ENCODE measurements around the gene CPXM2.

The CPXM2 gene

GRCh38 chr10:123863183-123863575, 28.4 kb downstream of the CPXM2 start:
- H3K4me3 ChIP-seq = no peak overlapping the region
- H3K27ac ChIP-seq = no peak overlapping the region
- H3K36me3 ChIP-seq = no peaks in the 10 kb centered on the region
- H3K9me3 ChIP-seq = no peaks in the 10 kb centered on the region
- H3K27me3 ChIP-seq = no peaks in the 10 kb centered on the region
- H3K9ac ChIP-seq = no peak overlapping the region
- TF ChIP-seq Cebpa-rat (IDR thresholded peaks at IDR 0.05) = no peak
- no peaks in the 10 kb centered on the region for H4K20me1 ChIP-seq
- H3K4me2 ChIP-seq = no peak overlapping the region
- H3K4me1 ChIP-seq = peaks cover 44% of the 10 kb centered on the region

GRCh38 chr10:123862421-123863182, 29.0 kb downstream of the CPXM2 start:
- H3K9ac ChIP-seq = no peak overlapping the region
- no peaks in the 10 kb centered on the region for H3K9me3 ChIP-seq
- peaks cover 50% of the 10 kb centered on the region for H3K4me1 ChIP-seq
- H3K36me3 ChIP-seq = no peaks in the 10 kb centered on the region
- no peaks in the 10 kb centered on the region for H3K27me3 ChIP-seq
- H3K27ac ChIP-seq = no peak overlapping the region
- no peaks in the 10 kb centered on the region for H4K20me1 ChIP-seq
- H3K4me3 ChIP-seq = no peak overlapping the region
- H3K4me2 ChIP-seq = no peak overlapping the region
- TF ChIP-seq Cebpa-rat (IDR thresholded peaks at IDR 0.05) = no peak

- TF ChIP-seq Cebpa-rat (IDR thresholded peaks at IDR 0.05) = no peak
- no peak overlapping the region for H3K27ac ChIP-seq
- H3K4me1 ChIP-seq = peaks cover 61% of the 10 kb centered on the region
- H3K9me3 ChIP-seq = no peaks in the 10 kb centered on the region
- no peaks in the 10 kb centered on the region for H3K36me3 ChIP-seq
- no peak overlapping the region for H3K4me3 ChIP-seq
- H3K4me2 ChIP-seq = no peak overlapping the region
- H3K27me3 ChIP-seq = no peaks in the 10 kb centered on the region
- H4K20me1 ChIP-seq = no peaks in the 10 kb centered on the region
- no peak overlapping the region for H3K9ac ChIP-seq
These were observed 30.8 kb downstream of the CPXM2 start for GRCh38 chr10:123860856-123861255.

GRCh38 chr10:123860209-123860608, 31.4 kb downstream of the CPXM2 start:
- Histone ChIP-seq H4K20me1 (no peaks in the 10 kb centered on the region), H3K27me3 (no peaks in the 10 kb centered on the region), H3K36me3 (no peaks in the 10 kb centered on the region), H3K9me3 (no peaks in the 10 kb centered on the region), H3K4me3 (no peak overlapping the region), H3K27ac (no peak overlapping the region), H3K4me1 (peaks cover 61% of the 10 kb centered on the region), H3K4me2 (peak overlapping the region; percentile 71), H3K9ac (no peak overlapping the region)
- TF ChIP-seq Cebpa-rat (IDR thresholded peaks at IDR 0.05) = no peak

GRCh38 chr10:123859653-123860050, 32.0 kb downstream of the CPXM2 start:
- no peak overlapping the region; the same call in 1 of the 2 replicates for H3K9ac ChIP-seq
- peak overlapping the region; percentile 71 for H3K4me2 ChIP-seq
- peaks cover 57% of the 10 kb centered on the region for H3K4me1 ChIP-seq
- no peaks in the 10 kb centered on the region for H3K27me3 ChIP-seq
- H3K36me3 ChIP-seq = no peaks in the 10 kb centered on the region
- H3K4me3 ChIP-seq = peak overlapping the region; percentile 3; the same call in 1 of the 2 replicates
- peak overlapping the region; percentile 44 for H3K27ac ChIP-seq
- TF ChIP-seq Cebpa-rat (IDR thresholded peaks at IDR 0.05) = no peak
- H4K20me1 ChIP-seq = no peaks in the 10 kb centered on the region
- H3K9me3 ChIP-seq = no peaks in the 10 kb centered on the region

- H3K27ac ChIP-seq = peak overlapping the region; percentile 44
- H4K20me1 ChIP-seq = no peaks in the 10 kb centered on the region
- H3K4me3 ChIP-seq = peak overlapping the region; percentile 3; the same call in 1 of the 2 replicates
- no peak for TF ChIP-seq Cebpa-rat (IDR thresholded peaks at IDR 0.05)
- H3K9ac ChIP-seq = peak overlapping the region; percentile 2; the same call in 1 of the 2 replicates
- peak overlapping the region; percentile 71 for H3K4me2 ChIP-seq
- H3K27me3 ChIP-seq = no peaks in the 10 kb centered on the region
- H3K4me1 ChIP-seq = peaks cover 55% of the 10 kb centered on the region
- no peaks in the 10 kb centered on the region for H3K9me3 ChIP-seq
- no peaks in the 10 kb centered on the region for H3K36me3 ChIP-seq
These were observed 32.5 kb downstream of the CPXM2 start for GRCh38 chr10:123858907-123859652.

GRCh38 chr10:123858077-123858681, 33.4 kb downstream of the CPXM2 start:
- Histone ChIP-seq H3K4me2 (peak overlapping the region; percentile 71), H3K4me3 (no peak overlapping the region), H4K20me1 (no peaks in the 10 kb centered on the region), H3K4me1 (peaks cover 62% of the 10 kb centered on the region), H3K27ac (no peak overlapping the region), H3K36me3 (no peaks in the 10 kb centered on the region), H3K9ac (peak overlapping the region; percentile 2; the same call in 1 of the 2 replicates), H3K9me3 (0 out of 2 replicates have a peak, but pooled peaks cover 2% of the 10 kb centered on the region), H3K27me3 (no peaks in the 10 kb centered on the region)
- TF ChIP-seq Cebpa-rat (IDR thresholded peaks at IDR 0.05) = no peak

GRCh38 chr10:123857616-123858015, 34.0 kb downstream of the CPXM2 start:
- H3K36me3 ChIP-seq = no peaks in the 10 kb centered on the region
- no peaks in the 10 kb centered on the region for H4K20me1 ChIP-seq
- no peak overlapping the region for H3K27ac ChIP-seq
- H3K27me3 ChIP-seq = no peaks in the 10 kb centered on the region
- peak overlapping the region; percentile 71 for H3K4me2 ChIP-seq
- H3K4me1 ChIP-seq = peaks cover 62% of the 10 kb centered on the region
- H3K9me3 ChIP-seq = peaks cover 7% of the 10 kb centered on the region
- H3K9ac ChIP-seq = no peak overlapping the region
- H3K4me3 ChIP-seq = no peak overlapping the region
- no peak for TF ChIP-seq Cebpa-rat (IDR thresholded peaks at IDR 0.05)

GRCh38 chr10:123855008-123855684, 36.5 kb downstream of the CPXM2 start:
- no peak overlapping the region for H3K9ac ChIP-seq
- no peak overlapping the region for H3K27ac ChIP-seq
- no peaks in the 10 kb centered on the region for H3K27me3 ChIP-seq
- H3K4me1 ChIP-seq = peaks cover 56% of the 10 kb centered on the region
- no peaks in the 10 kb centered on the region for H4K20me1 ChIP-seq
- TF ChIP-seq Cebpa-rat (IDR thresholded peaks at IDR 0.05) = no peak
- peak overlapping the region; percentile 33 for H3K4me2 ChIP-seq
- H3K4me3 ChIP-seq = no peak overlapping the region
- H3K9me3 ChIP-seq = peaks cover 24% of the 10 kb centered on the region
- no peaks in the 10 kb centered on the region for H3K36me3 ChIP-seq

Measured in BLaER1 (cell line).